HCT116 (cell line): ENCODE measurements around the gene HSPA12B.

Experiments
- CTCF ChIP-seq, 3 experiments: fragments of 200-600 bp in 1 of 3; sonication (generic) in 1 of 3; IDR thresholded peaks in 2 of 3; conservative IDR thresholded peaks in 1 of 3; 2 replicates each; pipeline ENCODE4 v1.5.1; 2012 to 2017; ENCODE audit warnings: low read depth in 2 of 3, low read length in 2 of 3, antibody characterized with exemption in 1 of 3, borderline replicate concordance in 1 of 3, control low read depth in 1 of 3, mild to moderate bottlenecking in 1 of 3, mixed read lengths in 1 of 3, mixed run types in 1 of 3, moderate library complexity in 1 of 3; ENCODE audit not compliant: insufficient read depth in 1 of 3
- SIN3A ChIP-seq: IDR thresholded peaks from 2 replicates; pipeline ENCODE4 v1.6.1; 2012; ENCODE audit warnings: low read depth

GRCh38 chr20:3734111-3734843, 1.8 kb downstream of the HSPA12B start:
- no peak for TF ChIP-seq CTCF (IDR thresholded peaks at IDR 0.05 in 2 of 3, conservative IDR thresholded peaks at IDR 0.05 in 1 of 3; ENCODE audit: borderline replicate concordance in 1 of 3, insufficient read depth in 1 of 3, low read depth in 2 of 3, low read length in 2 of 3)
- no peak for TF ChIP-seq SIN3A
